HEK293 (cell line): ENCODE measurements around the gene AGAP1.

Source experiments
- CTCF ChIA-PET: fragments of 350-600 bp; formaldehyde crosslinking; extraction: SDS; loops from one replicate; lab custom pipeline; 2021; ENCODE audit warnings: antibody characterized with exemption; lab: Yijun Ruan, JAX
- POLR2A ChIA-PET: fragments of 300-600 bp; formaldehyde crosslinking; extraction: SDS; loops from one replicate; lab custom pipeline; 2020; ENCODE audit warnings: antibody characterized with exemption, inconsistent platforms; lab: Yijun Ruan, JAX
- H3K27ac ChIP-seq: fragments of 200-500 bp; sonication (Bioruptor generic); 2 replicates; pipeline ENCODE4 v1.5.1; 2014; ENCODE audit warnings: low read depth, low read length, control low read depth, inconsistent platforms; ENCODE audit errors: extremely low read depth
- H3K36me3 ChIP-seq, 2 experiments: fragments of 200-500 bp in 1 of 2; sonication (Bioruptor generic) in 1 of 2; 1 replicate in 1 of 2; 2 replicates in 1 of 2; pipeline ENCODE4 v1.5.1; 2014 to 2017; ENCODE audit warnings: inconsistent platforms in 2 of 2, low read length in 2 of 2; ENCODE audit not compliant: control insufficient read depth in 2 of 2, insufficient read depth in 1 of 2
- H3K4me1 ChIP-seq: fragments of 200-500 bp; sonication (Bioruptor generic); 2 replicates; pipeline ENCODE4 v1.5.1; 2014; ENCODE audit warnings: mild to moderate bottlenecking, low read length, inconsistent platforms; ENCODE audit not compliant: control insufficient read depth, insufficient read depth
- H3K4me3 ChIP-seq: 2 replicates; pipeline ENCODE4 v1.5.1; 2011; ENCODE audit warnings: low read depth, mild to moderate bottlenecking, control low read depth, low read length, moderate library complexity
- H3K9me3 ChIP-seq: fragments of 200-500 bp; sonication (Bioruptor generic); 2 replicates; pipeline ENCODE4 v1.5.1; 2014; ENCODE audit warnings: low read depth, low read length, inconsistent platforms; ENCODE audit not compliant: control insufficient read depth, insufficient read depth
- GLIS1 ChIP-seq: fragments of 450-650 bp; formaldehyde crosslinking; IDR thresholded peaks from 2 replicates; pipeline ENCODE4 v1.5.1; 2016; ENCODE audit warnings: missing biosample characterization, missing genetic modification characterization
- KLF10 ChIP-seq: fragments of 450-650 bp; IDR thresholded peaks from 2 replicates; pipeline ENCODE4 v1.5.1; 2018; ENCODE audit warnings: missing biosample characterization, mild to moderate bottlenecking, missing genetic modification characterization
- KLF9 ChIP-seq: fragments of 450-650 bp; formaldehyde crosslinking; IDR thresholded peaks from 2 replicates; pipeline ENCODE4 v1.5.1; 2016; ENCODE audit warnings: missing biosample characterization, missing genetic modification characterization, low read depth
- ZFHX2 ChIP-seq: fragments of 450-650 bp; formaldehyde crosslinking; conservative IDR thresholded peaks from 2 replicates; pipeline ENCODE4 v1.5.1; 2016; ENCODE audit warnings: missing biosample characterization, missing genetic modification characterization
- ZFP69B ChIP-seq: fragments of 450-650 bp; formaldehyde crosslinking; IDR thresholded peaks from 2 replicates; pipeline ENCODE4 v1.5.1; 2016; ENCODE audit warnings: missing biosample characterization, missing genetic modification characterization
- ZNF138 ChIP-seq: fragments of 450-650 bp; formaldehyde crosslinking; IDR thresholded peaks from 2 replicates; pipeline ENCODE4 v1.5.1; 2016; ENCODE audit warnings: missing biosample characterization, missing genetic modification characterization, borderline replicate concordance
- ZNF140 ChIP-seq: fragments of 450-650 bp; formaldehyde crosslinking; IDR thresholded peaks from 2 replicates; pipeline ENCODE4 v1.5.1; 2016; ENCODE audit warnings: missing biosample characterization, missing genetic modification characterization
- ZNF18 ChIP-seq: fragments of 450-650 bp; formaldehyde crosslinking; IDR thresholded peaks from 2 replicates; pipeline ENCODE4 v1.5.1; 2016; ENCODE audit warnings: missing biosample characterization, missing genetic modification characterization
- ZNF211 ChIP-seq: fragments of 450-650 bp; formaldehyde crosslinking; IDR thresholded peaks from 2 replicates; pipeline ENCODE4 v1.5.1; 2016; ENCODE audit warnings: low read depth, missing biosample characterization, missing genetic modification characterization
- ZNF214 ChIP-seq: fragments of 450-650 bp; formaldehyde crosslinking; IDR thresholded peaks from 2 replicates; pipeline ENCODE4 v1.5.1; 2017; ENCODE audit warnings: missing biosample characterization, mild to moderate bottlenecking, missing genetic modification characterization, borderline replicate concordance
- ZNF221 ChIP-seq: fragments of 450-650 bp; formaldehyde crosslinking; IDR thresholded peaks from 2 replicates; pipeline ENCODE4 v1.5.1; 2017; ENCODE audit warnings: missing biosample characterization, missing genetic modification characterization, borderline replicate concordance
- ZNF292 ChIP-seq: fragments of 450-650 bp; formaldehyde crosslinking; IDR thresholded peaks from 2 replicates; pipeline ENCODE4 v1.5.1; 2016; ENCODE audit warnings: low read depth, missing biosample characterization, missing genetic modification characterization, borderline replicate concordance
- ZNF37A ChIP-seq: fragments of 450-650 bp; IDR thresholded peaks from 2 replicates; pipeline ENCODE4 v1.5.1; 2018; ENCODE audit warnings: missing biosample characterization, missing genetic modification characterization
- ZNF391 ChIP-seq: fragments of 450-650 bp; formaldehyde crosslinking; IDR thresholded peaks from 2 replicates; pipeline ENCODE4 v1.5.1; 2016; ENCODE audit warnings: low read depth, missing biosample characterization, missing genetic modification characterization, borderline replicate concordance
- ZNF416 ChIP-seq: fragments of 450-650 bp; formaldehyde crosslinking; IDR thresholded peaks from 2 replicates; pipeline ENCODE4 v1.5.1; 2016; ENCODE audit warnings: missing biosample characterization, missing genetic modification characterization
- ZNF473 ChIP-seq: fragments of 450-650 bp; formaldehyde crosslinking; IDR thresholded peaks from 2 replicates; pipeline ENCODE4 v1.5.1; 2017; ENCODE audit warnings: missing biosample characterization, missing genetic modification characterization
- ZNF521 ChIP-seq: fragments of 450-650 bp; formaldehyde crosslinking; IDR thresholded peaks from 2 replicates; pipeline ENCODE4 v1.5.1; 2017; ENCODE audit warnings: missing biosample characterization, mild to moderate bottlenecking, missing genetic modification characterization
- ZNF530 ChIP-seq: fragments of 450-650 bp; formaldehyde crosslinking; IDR thresholded peaks from 2 replicates; pipeline ENCODE4 v1.5.1; 2016; ENCODE audit warnings: low read depth, missing biosample characterization, missing genetic modification characterization
- ZNF624 ChIP-seq: fragments of 450-650 bp; formaldehyde crosslinking; IDR thresholded peaks from 2 replicates; pipeline ENCODE4 v1.5.1; 2017; ENCODE audit warnings: missing biosample characterization, missing genetic modification characterization
- ZNF660 ChIP-seq: fragments of 450-650 bp; IDR thresholded peaks from 2 replicates; pipeline ENCODE4 v1.5.1; 2018; ENCODE audit warnings: missing biosample characterization, mild to moderate bottlenecking, missing genetic modification characterization

AGAP1 gene

GRCh38 chr2:235609321-235609720 lies 115.5 kb downstream of the AGAP1 start:
- Histone ChIP-seq H3K4me1 (0 out of 2 replicates have a peak, but pooled peaks cover 3% of the 10 kb centered on the region), H3K4me3 (no peak overlapping the region), H3K27ac (no peak overlapping the region), H3K36me3 (no peaks in the 10 kb centered on the region), H3K9me3 (no peaks in the 10 kb centered on the region)
- CTCF ChIA-PET: interaction anchor here (1.6 kb wide), 1 partner anchor 16 kb away, joined by 7 read pairs; no protein-coding TSS in a partner anchor
- POLR2A ChIA-PET: no interaction called here
- TF ChIP-seq ZNF37A (tag by site-specific recombination) (no peak), GLIS1 (no peak)

GRCh38 chr2:235609746-235610145 lies 115.9 kb downstream of the AGAP1 start:
- H3K9me3 ChIP-seq: no peaks in the 10 kb centered on the region
- POLR2A ChIA-PET: no interaction called here
- TF ChIP-seq ZFHX2: no peak
- TF ChIP-seq ZNF214 (tag by site-specific recombination): no peak
- TF ChIP-seq ZNF221 (tag by site-specific recombination): no peak
- TF ChIP-seq, all 188 proteins: peak for 0
- no peak overlapping the region for H3K4me3 ChIP-seq
- CTCF ChIA-PET: interaction anchor here (1.6 kb wide), 1 partner anchor 16 kb away, joined by 7 read pairs; no protein-coding TSS in a partner anchor
- H3K27ac ChIP-seq: no peak overlapping the region
- 0 out of 2 replicates have a peak, but pooled peaks cover 3% of the 10 kb centered on the region for H3K4me1 ChIP-seq
- H3K36me3 ChIP-seq: no peaks in the 10 kb centered on the region

- Histone ChIP-seq H3K4me3 (no peak overlapping the region), H3K9me3 (no peaks in the 10 kb centered on the region), H3K36me3 (no peaks in the 10 kb centered on the region), H3K4me1 (0 out of 2 replicates have a peak, but pooled peaks cover 2% of the 10 kb centered on the region), H3K27ac (no peak overlapping the region)
- ChIA-PET CTCF (interaction anchor here (0.6 to 1.6 kb wide), 3 partner anchors 15 to 135 kb away, joined by 3 to 4 read pairs (median 4); no protein-coding TSS in a partner anchor), POLR2A (no interaction called here)
- TF ChIP-seq ZNF521 (tag by site-specific recombination) (no peak), ZNF211 (tag by site-specific recombination) (no peak), KLF10 (tag by site-specific recombination) (no peak), KLF9 (tag by site-specific recombination) (no peak), ZNF292 (tag by site-specific recombination) (no peak), ZFP69B (no peak), ZNF391 (tag by site-specific recombination) (no peak), ZNF140 (tag by site-specific recombination) (no peak), ZNF473 (tag by site-specific recombination) (no peak), ZNF18 (tag by site-specific recombination) (no peak), ZNF416 (no peak), ZNF530 (tag by site-specific recombination) (no peak), ZNF624 (tag by site-specific recombination) (no peak), ZNF214 (tag by site-specific recombination) (no peak), ZNF660 (tag by site-specific recombination) (no peak), ZNF138 (tag by site-specific recombination) (no peak)
Observed at GRCh38 chr2:235610696-235611257, 116.9 kb downstream of the AGAP1 start.
